Neuron (in vitro differentiated cells): ENCODE measurements around the gene DNAJB2.
"Not testable (repeated sequence)": the region's sequence is repeated elsewhere in the genome, so short reads cannot be mapped to it uniquely, and the experiment has no call there.

ENCODE experiments used
- H2AFZ ChIP-seq: one replicate; pipeline ENCODE4 v1.6.1; 2013; ENCODE audit warnings: low read depth, mild to moderate bottlenecking, inconsistent platforms, low read length, moderate library complexity
- H3K27me3 ChIP-seq: one replicate; pipeline ENCODE4 v1.6.1; 2013; ENCODE audit warnings: low read length; ENCODE audit not compliant: insufficient read depth
- H3K36me3 ChIP-seq: one replicate; pipeline ENCODE4 v1.6.1; 2013; ENCODE audit warnings: low read length; ENCODE audit not compliant: insufficient read depth
- H3K4me1 ChIP-seq: one replicate; pipeline ENCODE4 v1.6.1; 2013; ENCODE audit warnings: low read length; ENCODE audit not compliant: insufficient read depth
- H3K4me3 ChIP-seq: 2 replicates; pipeline ENCODE4 v1.5.1; 2013; ENCODE audit warnings: mild to moderate bottlenecking, low read length, moderate library complexity
- H3K9me3 ChIP-seq: one replicate; pipeline ENCODE4 v1.6.1; 2013; ENCODE audit warnings: low read length

Gene DNAJB2

DNA sequence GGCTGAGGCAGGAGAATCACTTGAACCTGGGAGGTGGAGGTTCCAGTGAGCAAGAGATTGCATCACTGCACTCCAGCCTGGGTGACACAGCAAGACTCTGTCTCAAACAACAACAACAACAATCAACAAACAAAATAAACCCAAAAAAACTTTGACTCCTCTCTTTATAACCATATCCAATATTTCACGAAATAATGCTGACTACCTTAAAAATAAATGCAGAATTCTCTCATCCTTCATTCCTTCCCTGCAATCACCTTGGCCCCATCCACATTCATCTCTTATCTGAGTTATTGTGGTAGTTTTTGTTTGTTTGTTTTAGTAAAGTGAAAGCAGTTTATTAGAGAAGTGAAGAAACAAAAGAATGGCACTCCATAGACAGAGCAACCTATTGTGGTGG, 26.9 kb downstream of the DNAJB2 start:
- no peak overlapping the region for H3K4me3 ChIP-seq
- peaks cover 18% of the 10 kb centered on the region for H3K27me3 ChIP-seq
- H3K36me3 ChIP-seq = no peaks in the 10 kb centered on the region
- no peaks in the 10 kb centered on the region for H3K9me3 ChIP-seq
- H2AFZ ChIP-seq = no peak overlapping the region
- peaks cover 15% of the 10 kb centered on the region for H3K4me1 ChIP-seq

DNA sequence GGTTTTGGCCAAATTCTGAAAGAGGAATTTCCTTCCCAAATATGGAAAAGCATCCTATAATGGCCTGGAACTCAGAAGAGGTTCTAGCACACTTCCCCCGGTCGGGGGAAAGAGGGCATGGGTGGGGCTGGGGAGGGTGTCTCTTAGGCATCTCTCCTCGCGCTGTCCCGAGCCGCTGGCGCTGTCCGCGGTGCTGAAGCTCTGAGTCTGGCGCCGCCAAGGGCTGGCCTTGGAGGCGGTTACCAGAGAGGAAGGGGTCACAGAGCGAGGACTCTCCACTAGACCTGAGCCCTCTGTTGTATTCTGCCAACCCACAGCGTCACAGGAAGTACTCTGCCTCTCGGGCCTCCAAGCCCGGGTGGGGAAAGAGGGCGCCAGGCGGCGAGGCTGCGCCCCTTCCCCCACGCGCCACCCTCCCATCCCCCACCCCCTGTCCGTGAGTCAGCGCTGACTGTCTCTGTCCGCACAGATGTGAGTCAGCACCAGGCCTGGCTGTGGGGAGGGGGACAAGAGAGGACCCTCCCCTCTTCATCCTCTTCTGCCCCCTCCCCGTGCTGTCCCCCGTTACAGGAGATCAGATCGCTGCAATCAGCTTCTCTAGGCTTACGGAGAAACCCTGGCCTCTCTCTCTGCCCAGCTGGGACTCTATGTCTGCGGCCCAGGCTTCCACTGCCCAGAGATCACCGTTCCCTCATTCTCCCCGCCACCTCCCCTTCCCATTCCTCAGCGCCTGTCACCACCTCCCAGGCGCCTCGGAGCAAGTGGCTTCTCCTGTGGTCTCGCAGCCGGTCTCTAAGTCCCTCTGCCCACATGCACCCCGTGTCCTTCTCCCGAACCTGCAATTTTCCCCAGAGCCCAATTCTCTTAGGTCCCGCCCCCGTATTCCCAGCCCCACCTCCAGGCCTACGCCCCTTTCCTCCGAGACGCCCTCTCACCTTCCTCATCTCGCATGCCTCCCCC, 29.3 kb downstream of the DNAJB2 start:
- peaks cover 19% of the 10 kb centered on the region for H3K27me3 ChIP-seq
- H3K4me3 ChIP-seq = peak overlapping the region; percentile 40
- H3K36me3 ChIP-seq = no peaks in the 10 kb centered on the region
- H2AFZ ChIP-seq = no peak overlapping the region
- peaks cover 13% of the 10 kb centered on the region for H3K4me1 ChIP-seq
- no peaks in the 10 kb centered on the region for H3K9me3 ChIP-seq

DNA sequence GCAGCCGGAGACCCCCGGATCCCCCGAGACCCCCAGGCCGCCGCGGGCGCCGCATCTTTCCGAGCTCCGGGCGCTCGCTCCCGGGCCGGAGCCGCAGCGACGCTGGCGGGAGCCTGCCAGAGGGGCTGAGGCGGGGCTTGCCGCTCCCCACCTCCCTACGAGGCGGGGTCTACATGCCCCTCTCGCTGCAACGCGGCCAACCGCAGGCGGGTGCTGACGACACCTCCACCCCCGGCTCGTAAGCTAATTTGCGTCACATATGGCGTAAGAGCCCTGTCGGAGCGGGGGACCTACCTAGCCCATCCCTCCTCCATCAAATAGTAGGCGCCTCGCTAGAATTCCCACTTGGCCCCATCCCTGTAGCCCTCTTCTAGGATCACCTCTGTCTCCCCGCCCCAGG, 30.1 kb downstream of the DNAJB2 start, which contains the start of gene PTPRN:
PTPRN (minus strand) TSS at position 124 of the 400 bp plus-strand sequence; CDS start at position 55, 69 bp downstream.
- peaks cover 13% of the 10 kb centered on the region for H3K4me1 ChIP-seq
- H3K4me3 ChIP-seq = peak within 1 kb of the TSS; percentile 40
- H3K36me3 ChIP-seq = no peaks in the 10 kb centered on the region
- no peaks in the 10 kb centered on the region for H3K9me3 ChIP-seq
- H2AFZ ChIP-seq = no peak within 1 kb of the TSS
- peaks cover 19% of the 10 kb centered on the region for H3K27me3 ChIP-seq

DNA sequence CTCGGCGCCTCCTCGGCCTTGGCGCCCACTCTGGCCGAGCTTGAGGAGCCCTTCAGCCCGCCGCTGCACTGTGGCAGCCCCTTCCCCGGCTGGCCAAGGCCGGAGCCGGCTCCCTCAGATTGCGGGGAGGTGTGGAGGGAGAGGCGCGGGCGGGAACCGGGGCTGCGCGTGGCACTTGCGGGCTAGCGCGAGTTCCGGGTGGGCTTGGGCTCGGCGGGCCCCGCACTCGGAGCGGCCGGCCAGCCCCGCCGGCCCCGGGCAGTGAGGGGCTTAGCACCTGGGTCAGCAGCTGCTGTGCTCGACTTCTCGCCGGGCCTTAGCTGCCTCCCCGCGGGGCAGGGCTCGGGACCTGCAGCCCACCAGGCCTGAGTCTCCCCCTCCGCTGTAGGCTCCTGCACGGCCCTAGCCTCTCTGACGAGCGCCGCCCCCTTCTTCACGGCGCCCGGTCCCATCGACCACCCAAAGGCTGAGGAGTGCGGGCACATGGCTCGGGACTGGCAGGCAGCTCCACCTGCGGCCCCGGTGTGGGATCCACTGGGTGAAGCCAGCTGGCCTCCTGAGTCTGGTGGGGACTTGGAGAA, 33.6 kb downstream of the DNAJB2 start:
- H2AFZ ChIP-seq = not testable (repeated sequence)

DNA sequence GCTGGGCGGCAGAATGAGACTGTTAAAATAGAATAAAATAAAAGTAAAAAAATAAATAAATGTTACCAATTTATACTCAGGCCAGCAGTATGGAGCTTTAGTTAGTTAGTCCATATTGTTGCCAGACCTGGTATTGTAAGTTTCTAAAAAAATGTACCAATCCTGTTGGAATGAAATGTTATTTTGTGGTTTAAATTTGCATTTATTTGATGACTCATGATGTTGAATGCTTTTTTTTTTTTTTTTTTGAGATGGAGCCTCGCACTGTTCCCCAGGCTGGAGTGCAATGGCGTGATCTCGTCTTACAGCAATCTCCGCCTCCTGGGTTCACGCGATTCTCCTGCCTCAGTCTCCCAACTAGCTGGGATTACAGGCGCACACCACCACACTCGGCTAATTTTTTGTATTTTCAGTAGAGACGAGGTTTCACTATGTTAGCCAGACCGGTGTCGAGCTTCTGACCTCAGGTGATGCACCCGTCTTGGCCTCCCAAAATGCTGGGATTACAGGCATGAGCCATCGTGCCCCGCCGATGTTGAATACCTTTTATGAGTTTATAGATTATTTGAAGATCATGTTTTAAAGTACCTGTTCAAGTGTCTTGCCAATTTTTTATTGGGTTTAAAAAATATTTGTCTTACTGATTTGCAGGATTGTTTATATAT, 35.8 kb downstream of the DNAJB2 start:
- no peaks in the 10 kb centered on the region for H3K36me3 ChIP-seq
- no peaks in the 10 kb centered on the region for H3K9me3 ChIP-seq
- H3K27me3 ChIP-seq = peaks cover 11% of the 10 kb centered on the region
- no peak overlapping the region for H2AFZ ChIP-seq
- H3K4me1 ChIP-seq = no peaks in the 10 kb centered on the region
- no peak overlapping the region for H3K4me3 ChIP-seq

More for the DNA sequence above, 33.6 kb downstream of the DNAJB2 start:
- H3K36me3 ChIP-seq, H3K4me3 ChIP-seq, H3K9me3 ChIP-seq: not testable (repeated sequence)
- Histone ChIP-seq H3K27me3 (peaks cover 19% of the 10 kb centered on the region), H3K4me1 (peaks cover 13% of the 10 kb centered on the region)

DNA sequence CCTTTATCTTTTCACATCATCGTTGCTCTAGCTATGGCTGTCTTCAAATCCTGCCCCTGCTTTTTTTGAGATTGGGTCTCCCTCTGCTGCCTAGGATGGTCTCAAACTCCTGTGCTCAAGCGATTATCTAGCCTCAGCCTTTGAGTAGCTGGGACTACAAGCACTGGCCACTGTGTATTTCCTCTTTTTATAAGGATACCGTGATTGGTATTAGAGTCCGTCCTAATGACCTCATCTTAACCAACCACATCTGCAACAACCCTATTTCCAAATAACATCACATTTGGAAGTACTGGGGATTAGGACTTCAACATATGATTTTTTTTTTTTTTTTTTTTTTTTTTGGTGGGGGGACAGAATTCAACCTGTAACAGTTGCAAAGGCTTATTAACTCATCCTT, 44.3 kb downstream of the DNAJB2 start:
- H3K27me3 ChIP-seq = peaks cover 23% of the 10 kb centered on the region
- H2AFZ ChIP-seq = no peak overlapping the region
- no peaks in the 10 kb centered on the region for H3K36me3 ChIP-seq
- no peaks in the 10 kb centered on the region for H3K4me1 ChIP-seq
- H3K9me3 ChIP-seq = no peaks in the 10 kb centered on the region
- H3K4me3 ChIP-seq = no peak overlapping the region

DNA sequence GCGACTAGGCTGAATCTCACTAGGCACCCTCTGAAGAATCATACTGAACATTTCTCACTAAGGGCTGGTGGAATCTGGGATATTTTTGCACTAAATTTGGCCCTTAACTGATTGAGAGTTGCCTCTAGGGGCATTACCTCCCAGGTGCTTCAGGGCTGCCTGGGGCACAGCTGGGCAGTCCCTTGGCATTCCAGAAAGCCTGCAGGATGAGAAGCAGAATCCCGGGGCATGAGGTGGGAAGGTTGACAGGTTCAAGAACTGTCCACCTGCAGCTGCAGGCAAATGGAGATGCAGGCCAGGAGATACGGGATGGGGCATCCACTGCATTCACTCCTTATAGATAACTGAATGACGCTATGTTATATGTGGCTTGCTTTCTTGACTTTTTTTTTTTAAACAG, 46.0 kb downstream of the DNAJB2 start:
- Histone ChIP-seq H3K36me3 (no peaks in the 10 kb centered on the region), H3K4me3 (no peak overlapping the region), H3K4me1 (no peaks in the 10 kb centered on the region), H3K9me3 (no peaks in the 10 kb centered on the region), H3K27me3 (peaks cover 36% of the 10 kb centered on the region), H2AFZ (no peak overlapping the region)

DNA sequence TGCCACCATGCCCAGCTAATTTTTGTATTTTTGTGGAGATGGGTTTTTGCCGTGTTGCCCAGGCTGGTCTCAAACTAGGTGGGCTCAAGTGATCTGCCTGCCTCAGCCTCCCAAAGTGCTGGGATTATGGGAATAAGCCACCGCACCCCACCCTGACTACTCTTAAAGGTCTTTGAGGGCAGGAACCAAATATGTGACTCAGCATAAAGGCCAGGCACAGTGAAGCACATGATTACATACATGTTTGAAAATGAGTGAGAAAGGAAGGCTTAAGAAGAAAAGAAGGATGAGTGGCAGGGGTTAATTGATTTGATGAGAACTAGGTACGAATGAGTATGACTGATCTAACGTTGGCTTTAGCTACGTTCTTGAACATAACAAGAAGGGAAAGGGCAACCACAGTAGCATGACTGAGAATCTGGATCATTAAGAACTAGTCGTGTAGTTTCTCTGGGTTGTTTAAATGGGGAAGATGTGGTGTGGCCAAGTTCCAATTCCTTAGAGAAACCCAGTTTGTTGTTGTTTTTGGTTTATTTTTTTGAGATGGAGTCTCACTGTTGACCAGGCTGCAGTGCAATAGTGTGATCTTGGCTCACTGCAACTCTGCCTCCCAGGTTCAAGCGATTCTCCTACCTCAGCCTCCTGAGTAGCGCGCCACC, 46.6 kb downstream of the DNAJB2 start:
- no peaks in the 10 kb centered on the region for H3K4me1 ChIP-seq
- no peak overlapping the region for H3K4me3 ChIP-seq
- H3K9me3 ChIP-seq = no peaks in the 10 kb centered on the region
- H2AFZ ChIP-seq = no peak overlapping the region
- H3K36me3 ChIP-seq = no peaks in the 10 kb centered on the region
- H3K27me3 ChIP-seq = peaks cover 42% of the 10 kb centered on the region

DNA sequence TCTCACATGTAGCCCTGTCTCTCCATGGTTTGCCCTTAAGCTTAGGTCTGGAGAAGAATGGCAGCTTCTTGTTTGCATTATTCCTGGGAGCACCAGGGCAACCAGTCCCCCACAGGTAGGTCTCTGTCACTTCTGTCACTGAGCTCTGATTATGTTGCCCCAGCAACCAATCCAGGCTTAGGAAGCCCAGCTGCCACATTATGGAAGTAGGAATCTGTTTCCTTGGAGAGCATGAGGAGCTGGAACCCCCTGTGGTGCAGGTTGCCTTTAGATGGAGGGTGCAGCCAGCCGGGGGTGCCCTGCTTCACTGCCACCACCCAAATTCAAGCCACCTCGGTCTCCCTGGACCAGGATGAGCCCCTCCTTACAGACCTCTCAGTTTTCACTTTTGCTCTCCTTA, 48.6 kb downstream of the DNAJB2 start:
- Histone ChIP-seq H3K4me1 (peaks cover 4% of the 10 kb centered on the region), H3K36me3 (no peaks in the 10 kb centered on the region), H2AFZ (no peak overlapping the region), H3K4me3 (no peak overlapping the region), H3K27me3 (peaks cover 58% of the 10 kb centered on the region), H3K9me3 (no peaks in the 10 kb centered on the region)

DNA sequence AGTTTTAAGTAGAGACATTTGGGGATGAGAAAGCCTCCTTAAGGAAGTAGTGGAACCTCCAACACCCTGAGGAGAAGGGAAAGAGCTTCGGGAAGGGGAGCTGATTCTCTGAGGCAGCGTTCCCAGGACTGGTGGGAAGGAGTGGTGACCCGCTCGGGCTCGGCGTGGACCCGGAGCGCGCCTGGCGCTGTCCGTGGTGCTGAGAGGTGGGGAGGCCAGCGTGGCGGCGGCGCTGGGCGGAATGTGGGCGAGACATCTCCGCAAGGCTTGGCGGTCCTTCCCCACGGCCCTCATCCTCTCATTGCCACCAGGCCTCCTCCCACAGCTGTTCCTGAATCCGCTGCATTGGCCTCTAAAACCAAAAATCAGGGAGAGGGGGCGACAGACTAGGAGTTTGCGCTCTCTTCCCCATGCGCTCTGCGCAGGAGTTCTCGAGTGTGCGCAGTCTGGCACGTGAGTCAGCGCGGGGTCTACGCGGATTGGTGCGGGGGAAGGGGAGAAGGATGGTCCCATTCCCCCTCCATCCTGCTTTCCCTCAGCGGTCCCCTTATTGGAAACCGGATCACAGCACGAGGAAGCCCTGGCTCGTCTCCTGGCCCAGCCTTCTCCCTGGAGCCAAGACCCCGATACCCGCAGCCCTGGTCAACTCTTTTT, 52.5 kb downstream of the DNAJB2 start:
- H3K4me3 ChIP-seq = no peak overlapping the region
- no peak overlapping the region for H2AFZ ChIP-seq
- no peaks in the 10 kb centered on the region for H3K36me3 ChIP-seq
- H3K27me3 ChIP-seq = peaks cover 61% of the 10 kb centered on the region
- no peaks in the 10 kb centered on the region for H3K9me3 ChIP-seq
- peaks cover 16% of the 10 kb centered on the region for H3K4me1 ChIP-seq

DNA sequence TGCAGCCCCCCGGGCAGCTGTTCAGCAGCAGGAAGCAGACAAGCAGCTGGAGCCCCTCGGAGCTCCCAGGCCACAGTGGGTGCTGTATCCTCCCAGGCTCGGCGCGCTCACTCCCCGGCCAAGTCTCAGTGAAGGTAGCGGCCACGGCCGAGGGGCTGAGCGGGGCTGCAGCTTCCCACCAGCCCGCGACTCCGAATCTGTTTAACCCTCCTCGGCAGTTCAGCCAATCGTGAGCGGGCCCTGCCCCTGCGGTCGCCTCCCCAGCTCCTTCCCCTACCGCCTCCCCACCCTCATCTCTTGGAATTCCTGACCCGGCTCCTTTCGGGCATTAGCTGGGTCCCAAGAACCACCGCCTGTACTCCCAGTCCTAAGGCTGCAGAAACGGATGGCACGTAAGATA, 53.4 kb downstream of the DNAJB2 start, which contains the start of gene RESP18:
RESP18 (minus strand) TSS at position 203 of the 400 bp plus-strand sequence.
- H3K27me3 ChIP-seq = peaks cover 58% of the 10 kb centered on the region
- H3K4me3 ChIP-seq = no peak within 1 kb of the TSS
- no peak within 1 kb of the TSS for H2AFZ ChIP-seq
- peaks cover 16% of the 10 kb centered on the region for H3K4me1 ChIP-seq
- H3K9me3 ChIP-seq = no peaks in the 10 kb centered on the region
- no peaks in the 10 kb centered on the region for H3K36me3 ChIP-seq

DNA sequence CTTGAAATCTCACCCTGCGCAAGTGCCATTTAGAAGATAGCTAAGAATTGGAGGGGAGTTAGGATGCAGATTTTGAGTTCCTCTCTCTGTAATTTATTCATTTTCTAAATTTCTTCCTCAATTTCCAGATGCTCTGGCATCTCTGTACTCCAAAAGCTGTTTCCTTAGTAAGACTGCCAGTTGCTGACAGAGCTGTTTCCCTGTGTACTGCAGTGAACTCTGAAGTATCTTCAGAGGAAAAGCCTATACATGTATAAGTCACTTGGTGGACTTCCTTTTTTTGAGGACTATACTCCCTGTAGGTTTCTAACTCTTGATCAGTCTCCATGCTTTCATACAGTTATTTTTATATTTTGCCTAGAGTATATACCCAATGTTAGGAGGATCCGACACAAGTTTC, 54.9 kb downstream of the DNAJB2 start:
- Histone ChIP-seq H3K27me3 (peaks cover 49% of the 10 kb centered on the region), H2AFZ (no peak overlapping the region), H3K36me3 (no peaks in the 10 kb centered on the region), H3K9me3 (no peaks in the 10 kb centered on the region), H3K4me3 (no peak overlapping the region), H3K4me1 (peaks cover 16% of the 10 kb centered on the region)
